HCT116 (cell line): ENCODE data around the gene SULT6B1. TPM values are rescaled to one million over a fixed set of nuclear protein-coding genes. Genes with fewer than 3 reads are reported as not detected.
A peak's percentile ranks its signal among the peaks of the same experiment; 100 is the strongest.

Experiments
- ATAC-seq: fragments of 200-7000 bp; cut with Tn5 transposase; 2 replicates; pipeline ENCODE4 v1.9.1; 2020; ENCODE audit warnings: mild to moderate bottlenecking, moderate library complexity
- BruUV-seq: library from RNA; stranded (reverse); fragments of 400-500 nt; replicated peaks from 2 replicates; lab custom pipeline; 2021; lab: Mats Ljungman, UMichigan
- CTCF ChIA-PET: fragments of 300-600 bp; sonication (Branson Sonifier 250); formaldehyde crosslinking; loops from one replicate; lab custom pipeline; 2021; ENCODE audit warnings: antibody characterized with exemption; lab: Charles Lee
- POLR2A ChIA-PET: fragments of 300-600, 350-600 bp; sonication (Branson Sonifier 250); formaldehyde crosslinking; loops from one replicate; lab custom pipeline; 2021; ENCODE audit warnings: antibody characterized with exemption; lab: Charles Lee
- RAD21 ChIA-PET, 2 experiments: fragments of 300-600 bp; sonication (Branson Sonifier 250); formaldehyde crosslinking; loops; one replicate each; lab custom pipeline; 2023; ENCODE audit warnings: low total read pairs in 2 of 2; ENCODE audit not compliant: uncharacterized antibody in 2 of 2, unreplicated experiment in 2 of 2, low non-redundant PET in 1 of 2; lab: Charles Lee
- DNase-seq: peaks from one replicate; pipeline ENCODE4 v3.0.0-alpha.2; 2010; ENCODE audit warnings: low read depth, low spot score
- H2AFZ ChIP-seq: fragments of 200-600 bp; shearing (Covaris generic), sonication (generic); 2 replicates; pipeline ENCODE4 v1.6.1; 2017; ENCODE audit warnings: low read depth, mixed run types, mixed read lengths, antibody characterized with exemption, low read length; ENCODE audit not compliant: poor library complexity, severe bottlenecking
- H3K27ac ChIP-seq: 2 replicates; pipeline ENCODE4 v1.5.1; 2012; ENCODE audit warnings: low read depth, low read length
- H3K27me3 ChIP-seq: fragments of 200-600 bp; sonication (generic); 2 replicates; pipeline ENCODE4 v1.6.1; 2016; ENCODE audit warnings: mixed run types, low read length, mixed read lengths; ENCODE audit not compliant: insufficient read depth
- H3K36me3 ChIP-seq, 2 experiments: fragments of 200-500 bp in 1 of 2; fragments of 200-600 bp in 1 of 2; sonication (Bioruptor generic) in 1 of 2; sonication (generic) in 1 of 2; 2 replicates each; pipeline versions ENCODE4 v1.5.1 to v1.6.1; 2014 to 2016; ENCODE audit warnings: low read length in 2 of 2, inconsistent platforms in 1 of 2, mixed read lengths in 1 of 2, mixed run types in 1 of 2; ENCODE audit not compliant: insufficient read depth in 2 of 2, control insufficient read depth in 1 of 2
- H3K4me1 ChIP-seq, 2 experiments: fragments of 200-600 bp in 1 of 2; sonication (generic) in 1 of 2; 2 replicates each; pipeline versions ENCODE4 v1.5.1 to v1.6.1; 2012 to 2017; ENCODE audit warnings: low read length in 2 of 2, inconsistent platforms in 1 of 2, mild to moderate bottlenecking in 1 of 2, mixed read lengths in 1 of 2, mixed run types in 1 of 2, moderate library complexity in 1 of 2; ENCODE audit not compliant: insufficient read depth in 2 of 2, control insufficient read depth in 1 of 2
- H3K4me2 ChIP-seq: fragments of 200-600 bp; sonication (generic); 2 replicates; pipeline ENCODE4 v1.6.1; 2017; ENCODE audit warnings: mixed run types, low read length, mixed read lengths
- H3K4me3 ChIP-seq, 2 experiments: fragments of 200-600 bp in 1 of 2; sonication (generic) in 1 of 2; replicated peaks in 1 of 2; 2 replicates each; pipeline ENCODE4 v1.5.1; 2011 to 2016; ENCODE audit warnings: low read length in 2 of 2, control low read depth in 1 of 2, low read depth in 1 of 2, mild to moderate bottlenecking in 1 of 2, mixed read lengths in 1 of 2, mixed run types in 1 of 2
- H3K79me2 ChIP-seq: fragments of 200-600 bp; sonication (generic); 2 replicates; pipeline ENCODE4 v1.6.1; 2017; ENCODE audit warnings: mild to moderate bottlenecking, mixed run types, low read length, moderate library complexity, mixed read lengths; ENCODE audit not compliant: insufficient read depth
- H3K9ac ChIP-seq: fragments of 200-600 bp; sonication (generic); 2 replicates; pipeline ENCODE4 v1.6.1; 2016; ENCODE audit warnings: low read length, mixed read lengths
- H3K9me2 ChIP-seq: fragments of 200-600 bp; sonication (generic), shearing (Covaris generic); 2 replicates; pipeline ENCODE4 v1.6.1; 2017; ENCODE audit warnings: mixed run types, mild to moderate bottlenecking, moderate library complexity; ENCODE audit not compliant: insufficient read depth
- H3K9me3 ChIP-seq, 2 experiments: fragments of 200-500 bp in 1 of 2; fragments of 200-600 bp in 1 of 2; sonication (Bioruptor generic) in 1 of 2; sonication (generic) in 1 of 2; 2 replicates each; pipeline ENCODE4 v1.6.1; 2014 to 2017; ENCODE audit warnings: low read length in 2 of 2, mixed read lengths in 2 of 2, inconsistent platforms in 1 of 2, low read depth in 1 of 2, mild to moderate bottlenecking in 1 of 2, mixed run types in 1 of 2, moderate library complexity in 1 of 2; ENCODE audit not compliant: control insufficient read depth in 1 of 2, insufficient read depth in 1 of 2
- H4K20me1 ChIP-seq: fragments of 200-600 bp; sonication (generic), shearing (Covaris generic); 2 replicates; pipeline ENCODE4 v1.6.1; 2017; ENCODE audit warnings: mixed run types, mild to moderate bottlenecking, moderate library complexity; ENCODE audit not compliant: insufficient read depth
- ATF3 ChIP-seq: IDR thresholded peaks from 2 replicates; pipeline ENCODE4 v1.6.1; 2012
- CBX3 ChIP-seq: IDR thresholded peaks from 2 replicates; pipeline ENCODE4 v1.6.1; 2012; ENCODE audit warnings: low read depth
- CEBPB ChIP-seq: IDR thresholded peaks from 2 replicates; pipeline ENCODE4 v1.6.1; 2012; ENCODE audit warnings: low read depth
- EGR1 ChIP-seq: IDR thresholded peaks from 2 replicates; pipeline ENCODE4 v1.6.1; 2012; ENCODE audit warnings: low read depth
- ELF1 ChIP-seq: IDR thresholded peaks from 2 replicates; pipeline ENCODE4 v1.6.1; 2012; ENCODE audit warnings: low read depth, borderline replicate concordance
- EZH2 ChIP-seq: fragments of 200-600 bp; sonication (generic); IDR thresholded peaks from 2 replicates; pipeline ENCODE4 v1.6.1; 2017; ENCODE audit warnings: antibody characterized with exemption, mixed run types
- EZH2phosphoT487 ChIP-seq: fragments of 200-600 bp; IDR thresholded peaks from 2 replicates; pipeline ENCODE4 v1.6.1; 2018; ENCODE audit warnings: antibody characterized with exemption, borderline replicate concordance
- FOSL1 ChIP-seq: IDR thresholded peaks from 2 replicates; pipeline ENCODE4 v1.6.1; 2012; ENCODE audit warnings: low read depth
- JUND ChIP-seq: IDR thresholded peaks from 2 replicates; pipeline ENCODE4 v1.6.1; 2012
- MAX ChIP-seq: IDR thresholded peaks from 2 replicates; pipeline ENCODE4 v1.6.1; 2012
- POLR2A ChIP-seq: IDR thresholded peaks from 2 replicates; pipeline ENCODE4 v1.7.0; 2011; ENCODE audit warnings: borderline replicate concordance; ENCODE audit not compliant: insufficient read depth, insufficient read length; ENCODE audit errors: extremely low read depth
- POLR2AphosphoS5 ChIP-seq: IDR thresholded peaks from 2 replicates; pipeline ENCODE4 v1.6.1; 2011; ENCODE audit warnings: mild to moderate bottlenecking, low read depth, low read length, moderate library complexity
- RAD21 ChIP-seq: IDR thresholded peaks from 2 replicates; pipeline ENCODE4 v1.6.1; 2012; ENCODE audit warnings: low read depth, mild to moderate bottlenecking
- SIN3A ChIP-seq: IDR thresholded peaks from 2 replicates; pipeline ENCODE4 v1.6.1; 2012; ENCODE audit warnings: low read depth
- SP1 ChIP-seq: IDR thresholded peaks from 2 replicates; pipeline ENCODE4 v1.6.1; 2012; ENCODE audit warnings: low read depth
- SRF ChIP-seq: IDR thresholded peaks from 2 replicates; pipeline ENCODE4 v1.6.1; 2012; ENCODE audit warnings: low read depth
- TCF7L2 ChIP-seq: IDR thresholded peaks from 2 replicates; pipeline ENCODE4 v1.7.0; 2011; ENCODE audit warnings: borderline replicate concordance, inconsistent platforms; ENCODE audit not compliant: insufficient read depth, insufficient read length; ENCODE audit errors: extremely low read depth
- YY1 ChIP-seq: IDR thresholded peaks from 2 replicates; pipeline ENCODE4 v1.6.1; 2011; ENCODE audit warnings: low read length, low read depth, moderate library complexity, mild to moderate bottlenecking; ENCODE audit not compliant: insufficient replicate concordance; ENCODE audit errors: extremely low read depth
- ZBTB33 ChIP-seq: IDR thresholded peaks from 2 replicates; pipeline ENCODE4 v1.6.1; 2011; ENCODE audit warnings: mild to moderate bottlenecking, low read length, moderate library complexity; ENCODE audit not compliant: insufficient replicate concordance; ENCODE audit errors: extremely low read depth
- ZNF274 ChIP-seq: fragments of 200-500 bp; sonication (Bioruptor generic); IDR thresholded peaks from 2 replicates; pipeline ENCODE4 v1.6.1; 2014; ENCODE audit warnings: mild to moderate bottlenecking, low read depth, low read length, inconsistent platforms
- intact Hi-C: fragments of 100-400 bp; cut with micrococcal nuclease; formaldehyde crosslinking; loops from 2 replicates; pipeline ENCODE4 v1.10.0; 2022
- total RNA-seq: library from RNA; stranded (reverse); gene quantifications from one replicate; pipeline ENCODE4 v1.2.1, GENCODE V29; 2021; ENCODE audit not compliant: unreplicated experiment

Gene SULT6B1
- total RNA-seq, 1 experiment from 2014 or later = not detected

- H3K4me2 ChIP-seq = peak overlapping the region; percentile 69
Observed at GRCh38 chr2:37167636-37168180, 20.8 kb downstream of the SULT6B1 start.

More at GRCh38 chr2:37167636-37168180, 20.8 kb downstream of the SULT6B1 start:
- Histone ChIP-seq H3K79me2 (no peaks in the 10 kb centered on the region), H3K27ac (no peak overlapping the region), H3K4me1 (peaks cover 0 to 7% of the 10 kb centered on the region in 2 experiments; a peak in 3 of 4 replicates), H2AFZ (peak overlapping the region; percentile 98)
- intact Hi-C loops = no loop called here
- ChIA-PET RAD21 (no interaction called here), POLR2A (no interaction called here), CTCF (interaction anchor here (1.4 to 1.6 kb wide), 3 partner anchors 10 to 228 kb away, joined by 3 to 4 read pairs (median 3); no protein-coding TSS in a partner anchor)
- BruUV-seq = no TSS peak
- TF ChIP-seq SIN3A (no peak), SP1 (no peak), POLR2AphosphoS5 (no peak), RAD21 (no peak), ZBTB33 (no peak), FOSL1 (no peak), YY1 (no peak), ATF3 (no peak), ZNF274 (no peak), MAX (no peak), POLR2A (no peak), JUND (no peak), EZH2phosphoT487 (no peak), ELF1 (no peak; the same call in 1 of the 2 replicates), TCF7L2 (no peak), EGR1 (no peak), SRF (no peak), EZH2 (no peak), CBX3 (no peak), CEBPB (no peak)
- TF ChIP-seq, all 23 proteins: peak for 0
- no peaks in the 10 kb centered on the region for H3K9me2 ChIP-seq
- peaks cover 7 to 13% of the 10 kb centered on the region in 2 experiments; a peak in 3 of 4 replicates for H3K9me3 ChIP-seq
- ATAC-seq (0 out of 2 replicates have a peak, but pooled peaks have one; percentile 24), DNase-seq (no peak)
- H4K20me1 ChIP-seq = no peaks in the 10 kb centered on the region
- H3K9ac ChIP-seq = peak overlapping the region; percentile 19; the same call in 1 of the 2 replicates
- peak overlapping the region; percentile 22 to 42 for H3K4me3 ChIP-seq
- H3K36me3 ChIP-seq = no peaks in the 10 kb centered on the region
- no peaks in the 10 kb centered on the region for H3K27me3 ChIP-seq
